PC-3 (cell line): ENCODE measurements around the gene FOXQ1.
"Not testable (repeated sequence)": the region's sequence is repeated elsewhere in the genome, so short reads cannot be mapped to it uniquely, and the experiment has no call there.

Experiments used
- EZH2phosphoT487 ChIP-seq: fragments of 300-600 bp; sonication (generic); IDR thresholded peaks from 2 replicates; pipeline ENCODE4 v1.6.1; 2018; ENCODE audit warnings: mild to moderate bottlenecking, antibody characterized with exemption, low read length, borderline replicate concordance
- TF ChIP-seq, protein P1 (sequence below): fragments of 300-600 bp; sonication (generic); conservative IDR thresholded peaks from 2 replicates; pipeline ENCODE4 v1.5.1; 2017; ENCODE audit warnings: antibody characterized with exemption, low read depth, mild to moderate bottlenecking, low read length

DNA sequence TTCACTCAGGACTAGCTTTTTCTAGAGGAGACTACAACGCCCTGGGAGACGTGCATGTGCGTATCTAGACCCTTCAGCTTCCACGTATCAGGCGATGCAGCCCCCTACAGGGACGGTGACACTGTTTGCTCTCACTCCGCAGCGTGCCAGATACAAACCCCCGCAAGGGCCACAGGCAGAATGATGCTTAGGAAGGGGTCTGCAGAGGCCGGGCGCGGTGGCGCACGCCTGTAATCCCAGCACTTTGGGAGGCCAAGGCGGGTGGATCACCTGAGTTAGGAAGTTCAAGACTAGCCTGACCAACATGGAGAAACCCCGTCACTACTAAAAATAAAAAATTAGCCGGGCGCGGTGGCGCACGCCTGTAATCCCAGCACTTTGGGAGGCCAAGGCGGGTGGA is 6.7 kb downstream of the FOXQ1 start:
- TF ChIP-seq, protein P1, sequence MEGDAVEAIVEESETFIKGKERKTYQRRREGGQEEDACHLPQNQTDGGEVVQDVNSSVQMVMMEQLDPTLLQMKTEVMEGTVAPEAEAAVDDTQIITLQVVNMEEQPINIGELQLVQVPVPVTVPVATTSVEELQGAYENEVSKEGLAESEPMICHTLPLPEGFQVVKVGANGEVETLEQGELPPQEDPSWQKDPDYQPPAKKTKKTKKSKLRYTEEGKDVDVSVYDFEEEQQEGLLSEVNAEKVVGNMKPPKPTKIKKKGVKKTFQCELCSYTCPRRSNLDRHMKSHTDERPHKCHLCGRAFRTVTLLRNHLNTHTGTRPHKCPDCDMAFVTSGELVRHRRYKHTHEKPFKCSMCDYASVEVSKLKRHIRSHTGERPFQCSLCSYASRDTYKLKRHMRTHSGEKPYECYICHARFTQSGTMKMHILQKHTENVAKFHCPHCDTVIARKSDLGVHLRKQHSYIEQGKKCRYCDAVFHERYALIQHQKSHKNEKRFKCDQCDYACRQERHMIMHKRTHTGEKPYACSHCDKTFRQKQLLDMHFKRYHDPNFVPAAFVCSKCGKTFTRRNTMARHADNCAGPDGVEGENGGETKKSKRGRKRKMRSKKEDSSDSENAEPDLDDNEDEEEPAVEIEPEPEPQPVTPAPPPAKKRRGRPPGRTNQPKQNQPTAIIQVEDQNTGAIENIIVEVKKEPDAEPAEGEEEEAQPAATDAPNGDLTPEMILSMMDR = not testable (repeated sequence)
- not testable (repeated sequence) for TF ChIP-seq EZH2phosphoT487
